CD4-positive, alpha-beta T cell treated with Interleukin-2 at 100 ng/mL for 4 hours (primary cell): ENCODE results near the gene TNPO2.
A peak's percentile ranks its signal among the peaks of the same experiment; 100 is the strongest.
"Not testable (repeated sequence)": the region's sequence is repeated elsewhere in the genome, so short reads cannot be mapped to it uniquely, and the experiment has no call there.

Experiments
- DNase-seq: peaks from one replicate; pipeline ENCODE4 v3.0.0-alpha.2; 2020; ENCODE audit warnings: low spot score

The TNPO2 gene

GRCh38 chr19:12736995-12737834 is 13.5 kb upstream of the TNPO2 start, which contains the start of gene GET3:
TSS of gene GET3 (plus strand) at chr19:12737497. CDS start at chr19:12737506, 9 bp downstream.
- DNase-seq, result peak; percentile 89

DNA sequence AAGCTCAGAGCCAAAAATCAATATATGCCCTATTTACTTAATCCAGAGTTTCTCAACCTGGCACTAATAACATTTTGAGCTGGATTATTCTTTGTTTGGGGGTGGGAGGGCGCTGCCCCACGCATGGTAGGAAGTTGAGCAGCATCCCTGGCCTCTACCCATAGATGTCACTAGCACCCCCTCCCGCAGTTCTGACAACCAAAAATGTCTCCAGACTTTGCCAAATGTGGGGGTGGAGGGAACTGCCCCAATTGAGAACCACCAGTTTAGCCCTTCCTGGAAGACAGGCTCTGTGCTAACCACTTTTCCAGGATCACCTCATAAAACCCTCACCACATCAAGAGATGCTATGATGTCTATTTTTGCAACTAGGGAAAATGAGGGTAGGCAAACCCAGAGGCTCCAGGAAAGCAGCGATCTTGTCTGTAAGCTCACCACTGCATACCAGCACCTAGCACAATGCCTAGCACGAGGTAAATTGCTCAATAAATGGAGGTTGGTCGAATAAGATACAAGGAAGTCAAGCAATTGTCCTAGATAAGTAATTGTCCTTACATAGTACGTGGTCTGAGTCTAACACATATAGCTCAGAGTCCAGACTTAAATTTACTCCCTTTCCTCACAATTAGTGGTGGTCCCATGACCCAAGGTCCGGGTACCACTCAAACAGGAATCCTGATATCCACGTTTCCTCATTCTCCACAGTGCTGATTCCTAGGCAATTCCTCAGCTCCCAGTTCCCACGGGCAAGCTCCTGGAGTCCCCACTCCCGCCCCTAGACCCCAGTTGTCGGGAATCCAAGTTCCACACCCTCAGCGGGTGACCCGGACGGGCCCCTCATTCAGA is 9.9 kb upstream of the TNPO2 start:
- DNase-seq, result peak; percentile 50

- DNase-seq, result no peak
Measured at GRCh38 chr19:12731337-12731736, 7.6 kb upstream of the TNPO2 start.

DNA sequence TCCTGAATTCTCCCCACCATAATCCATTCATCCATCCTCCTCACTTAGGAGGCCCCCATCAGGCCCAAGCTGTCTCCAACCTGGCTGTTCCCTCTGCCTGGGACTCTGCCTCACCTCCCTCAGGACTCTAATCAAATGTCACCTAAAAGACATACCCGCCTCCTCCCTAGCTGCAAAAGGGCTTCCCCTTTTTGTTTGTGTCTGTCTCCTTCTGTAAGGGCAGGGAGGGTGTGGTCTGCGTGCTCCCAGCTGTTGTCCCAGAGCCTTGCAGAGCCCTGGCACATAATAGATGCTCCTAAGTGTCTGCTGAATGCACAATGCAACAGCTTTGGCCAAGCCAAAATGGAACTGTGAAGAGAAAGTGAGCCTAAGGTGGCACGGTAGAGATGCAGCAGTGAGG is 6.3 kb upstream of the TNPO2 start:
- no peak for DNase-seq

- no peak for DNase-seq
Measured at GRCh38 chr19:12727745-12728433, 4.2 kb upstream of the TNPO2 start.

DNA sequence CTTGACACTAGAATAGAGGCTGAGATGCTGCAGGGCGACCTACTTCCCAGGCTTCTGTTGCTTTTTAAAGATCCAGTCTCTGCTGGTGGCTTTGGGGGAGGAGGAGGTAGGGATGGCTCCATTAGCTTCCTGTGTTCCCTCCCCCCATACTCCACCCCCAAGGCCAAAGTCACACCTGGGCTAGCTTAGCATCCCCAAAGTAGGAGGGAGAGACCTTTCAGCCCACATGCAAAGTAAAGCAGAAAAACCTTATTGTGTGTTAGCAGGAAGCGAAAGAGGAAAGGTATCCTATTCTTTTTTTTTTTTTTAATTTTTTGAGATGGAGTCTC is 3.2 kb upstream of the TNPO2 start:
- DNase-seq, result no peak

GRCh38 chr19:12725612-12726011 is 1.9 kb upstream of the TNPO2 start:
- not testable (repeated sequence) for DNase-seq

- no peak for DNase-seq
Measured at GRCh38 chr19:12723381-12723640, 421 bp downstream of the TNPO2 start.

GRCh38 chr19:12722566-12723380 is 959 bp downstream of the TNPO2 start:
- peak; percentile 97 for DNase-seq

DNA sequence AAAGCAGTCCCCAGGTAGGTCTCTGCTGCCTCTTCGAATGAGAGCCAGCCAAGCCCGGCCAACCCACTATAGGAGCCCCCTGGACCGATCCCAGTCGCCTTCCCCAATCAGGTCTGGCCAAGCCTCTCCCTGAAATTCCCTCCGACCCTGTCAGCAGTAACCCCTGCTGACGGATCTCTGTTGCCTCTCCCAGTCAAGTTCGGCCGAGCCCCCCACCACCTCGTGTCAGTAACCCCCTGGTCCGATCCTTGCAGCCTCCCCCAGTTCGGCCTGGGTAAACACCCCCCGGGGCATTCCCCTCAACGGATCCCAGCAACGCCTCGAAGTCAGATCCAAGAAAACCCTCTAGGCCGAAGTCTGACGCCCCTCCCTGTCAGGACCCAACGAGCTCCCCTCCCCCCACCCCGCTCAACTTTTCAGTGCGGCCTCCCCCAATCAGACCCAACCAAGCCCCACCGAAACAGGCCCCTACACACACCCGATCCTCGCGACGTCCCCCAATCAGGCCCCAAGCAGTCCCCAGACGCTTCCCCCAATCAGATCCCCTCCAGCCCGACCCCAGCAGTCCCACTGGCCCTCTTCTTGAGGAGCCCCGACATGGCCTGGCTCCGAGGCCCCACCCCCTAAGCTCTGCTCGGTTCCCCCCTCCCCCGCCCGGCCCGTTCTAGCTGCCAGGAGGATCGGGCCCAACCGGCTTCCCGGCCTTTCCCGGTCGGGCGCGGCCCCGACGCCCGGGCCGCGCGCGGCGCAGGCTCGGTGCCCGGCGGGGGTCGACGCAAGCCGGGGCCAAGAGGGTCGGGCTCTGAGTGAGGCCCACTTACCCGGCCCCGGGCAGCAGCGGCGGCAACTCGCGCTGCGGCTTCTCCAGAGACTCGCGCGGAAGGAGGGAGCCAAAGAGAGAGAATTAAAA is 1.8 kb downstream of the TNPO2 start:
- DNase-seq, result peak; percentile 37

GRCh38 chr19:12720851-12721655 is 2.7 kb downstream of the TNPO2 start:
- DNase-seq, result no peak

- no peak for DNase-seq
Measured at GRCh38 chr19:12720296-12720695, 3.4 kb downstream of the TNPO2 start.

DNA sequence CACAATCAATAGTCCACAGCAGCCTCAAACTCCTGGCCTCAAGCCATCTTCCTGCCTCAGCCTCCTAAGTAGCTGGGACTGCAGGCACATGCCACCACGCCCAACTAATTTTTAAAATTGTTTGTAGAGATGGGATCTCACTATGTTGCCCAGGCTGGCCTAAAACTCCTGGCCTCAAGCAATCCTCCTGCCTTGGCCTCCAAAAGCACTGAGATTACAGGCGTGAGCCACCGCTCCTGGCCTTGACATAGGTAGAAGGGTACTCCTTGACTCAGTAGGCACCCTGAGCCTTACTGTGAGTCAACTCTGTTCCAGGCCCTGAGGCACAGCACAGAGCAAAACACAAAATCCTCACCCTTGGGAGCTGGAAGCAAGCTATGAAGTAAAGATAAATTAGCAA is 7.8 kb downstream of the TNPO2 start:
- DNase-seq, result no peak

DNA sequence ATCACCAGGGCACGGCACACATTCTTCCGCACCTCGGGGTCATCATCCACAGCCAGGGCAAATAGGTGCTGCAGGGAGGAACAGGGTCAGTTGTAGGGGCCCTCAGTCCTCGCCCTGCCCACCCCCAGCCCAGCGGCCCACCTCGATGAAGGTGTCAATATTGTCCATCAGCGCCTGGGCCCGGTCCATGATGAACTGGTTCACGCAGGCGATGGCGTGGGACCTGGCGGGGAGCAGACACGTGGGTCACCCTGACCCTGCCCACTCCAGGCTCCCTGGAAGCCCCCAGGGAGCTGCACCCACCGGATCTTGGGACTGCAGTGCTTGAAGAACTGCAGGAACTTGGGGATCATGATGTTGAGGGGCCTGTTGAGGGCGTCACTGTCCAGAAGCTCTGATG is 8.6 kb downstream of the TNPO2 start:
- no peak for DNase-seq

DNA sequence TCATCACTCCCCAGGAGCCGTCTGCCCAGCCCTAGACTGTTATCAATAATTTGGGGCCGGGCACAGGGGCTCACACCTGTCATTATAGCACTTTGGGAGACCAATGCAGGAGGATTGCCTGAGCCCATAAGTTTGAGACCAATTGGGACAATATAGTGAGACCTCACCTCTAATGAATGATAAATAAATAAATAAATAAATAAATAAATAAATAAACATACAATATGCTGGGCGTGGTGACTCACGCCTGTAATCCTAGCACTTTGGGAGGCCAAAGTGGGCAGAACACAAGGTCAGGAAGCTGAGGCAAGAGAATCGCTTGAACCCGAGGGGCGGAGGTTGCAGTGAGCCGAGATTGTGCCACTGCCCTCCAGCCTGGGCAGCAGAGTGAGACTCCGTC is 10.4 kb downstream of the TNPO2 start:
- not testable (repeated sequence) for DNase-seq

GRCh38 chr19:12712077-12712476 is 11.7 kb downstream of the TNPO2 start:
- DNase-seq, result not testable (repeated sequence)

- DNase-seq, result no peak
Measured at GRCh38 chr19:12711187-12711586, 12.5 kb downstream of the TNPO2 start.

DNA sequence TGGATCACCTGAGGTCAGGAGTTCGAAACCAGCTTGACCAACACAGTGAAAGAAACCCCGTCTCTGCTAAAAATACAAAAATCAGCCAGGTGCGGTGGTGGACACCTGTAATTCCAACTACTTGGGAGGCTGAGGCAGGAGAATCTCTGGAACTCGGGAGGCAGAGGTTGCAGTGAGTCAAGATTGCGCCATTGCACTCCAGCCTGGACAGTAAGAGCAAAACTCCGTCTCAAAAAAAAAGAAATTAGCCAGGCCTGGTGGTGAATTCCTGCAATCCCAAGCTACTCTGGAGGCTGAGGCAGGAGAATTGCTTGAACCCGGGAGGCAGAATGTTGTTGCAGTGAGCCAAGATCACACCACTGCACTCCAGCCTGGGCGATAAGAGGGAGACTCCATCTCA is 15.1 kb downstream of the TNPO2 start:
- DNase-seq, result no peak

DNA sequence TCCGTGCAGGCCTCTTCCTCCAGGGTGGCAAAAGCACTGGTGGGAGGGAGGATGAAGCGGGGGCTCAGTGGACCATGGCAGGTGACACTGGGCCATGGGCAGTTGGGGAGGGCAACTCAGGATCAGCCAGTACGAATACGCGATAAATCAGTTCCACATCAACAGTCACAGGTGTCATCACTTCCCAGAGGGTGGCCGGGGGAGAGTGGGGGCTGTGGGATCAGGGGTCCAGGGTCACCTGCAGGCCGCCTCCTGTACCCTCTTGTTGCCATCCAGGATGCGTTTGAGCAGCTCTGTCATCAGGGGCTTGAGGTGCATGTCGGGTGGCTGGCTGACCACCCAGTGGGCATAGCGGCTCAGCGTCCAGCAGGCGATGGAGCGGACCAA is 17.4 kb downstream of the TNPO2 start:
- no peak for DNase-seq

- no peak for DNase-seq
Measured at GRCh38 chr19:12705654-12706331, 17.9 kb downstream of the TNPO2 start.
